ENCODE data around the gene METTL21A.

Gene METTL21A

DNA sequence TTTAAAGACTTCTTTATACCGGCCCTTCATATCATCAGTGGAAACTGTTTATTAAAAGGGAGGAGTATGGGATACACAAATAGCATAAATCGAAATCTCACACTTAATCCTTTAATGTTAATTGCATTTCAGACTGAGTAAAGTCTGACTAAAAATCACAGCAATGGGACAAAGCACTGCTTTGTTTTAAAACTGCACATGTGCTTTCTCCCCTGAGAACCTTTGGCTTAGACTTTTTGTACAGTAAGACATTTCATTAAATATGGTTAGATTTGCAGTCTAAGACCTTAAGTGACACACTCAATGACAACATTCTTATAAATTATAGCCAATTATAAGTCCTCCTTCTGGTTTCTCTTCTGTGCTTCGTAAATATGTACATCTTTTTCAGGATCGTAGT is 12.5 kb downstream of the METTL21A start:
- H3K4me3 ChIP-seq (ENCODE audit: low read depth, low read length) = no peak overlapping the region

DNA sequence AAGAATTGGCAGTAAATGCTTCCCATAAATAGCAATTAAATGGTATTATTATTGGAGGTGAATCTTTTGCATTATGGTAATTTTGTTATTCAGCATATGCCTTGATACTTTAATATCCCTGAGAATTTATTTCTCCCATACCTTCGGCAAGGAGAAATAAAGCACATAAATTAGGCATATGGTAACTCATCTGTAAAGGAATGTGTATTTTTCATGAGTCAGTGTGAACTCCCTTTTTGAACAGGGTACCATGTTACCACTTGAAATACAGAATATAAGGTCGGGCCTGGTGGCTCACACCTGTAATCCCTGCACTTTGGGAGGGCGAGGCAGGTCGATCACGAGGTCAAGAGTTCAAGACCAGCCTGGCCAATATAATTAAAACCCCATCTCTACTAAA is 18.4 kb downstream of the METTL21A start:
- DNase-seq (ENCODE audit: low read depth) = no peak
- no peak overlapping the region for H3K4me3 ChIP-seq (ENCODE audit: low read depth, low read length)
- TF ChIP-seq, protein P1, sequence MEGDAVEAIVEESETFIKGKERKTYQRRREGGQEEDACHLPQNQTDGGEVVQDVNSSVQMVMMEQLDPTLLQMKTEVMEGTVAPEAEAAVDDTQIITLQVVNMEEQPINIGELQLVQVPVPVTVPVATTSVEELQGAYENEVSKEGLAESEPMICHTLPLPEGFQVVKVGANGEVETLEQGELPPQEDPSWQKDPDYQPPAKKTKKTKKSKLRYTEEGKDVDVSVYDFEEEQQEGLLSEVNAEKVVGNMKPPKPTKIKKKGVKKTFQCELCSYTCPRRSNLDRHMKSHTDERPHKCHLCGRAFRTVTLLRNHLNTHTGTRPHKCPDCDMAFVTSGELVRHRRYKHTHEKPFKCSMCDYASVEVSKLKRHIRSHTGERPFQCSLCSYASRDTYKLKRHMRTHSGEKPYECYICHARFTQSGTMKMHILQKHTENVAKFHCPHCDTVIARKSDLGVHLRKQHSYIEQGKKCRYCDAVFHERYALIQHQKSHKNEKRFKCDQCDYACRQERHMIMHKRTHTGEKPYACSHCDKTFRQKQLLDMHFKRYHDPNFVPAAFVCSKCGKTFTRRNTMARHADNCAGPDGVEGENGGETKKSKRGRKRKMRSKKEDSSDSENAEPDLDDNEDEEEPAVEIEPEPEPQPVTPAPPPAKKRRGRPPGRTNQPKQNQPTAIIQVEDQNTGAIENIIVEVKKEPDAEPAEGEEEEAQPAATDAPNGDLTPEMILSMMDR (IDR thresholded peaks at IDR 0.05; ENCODE audit: insufficient read depth, low read depth, low read length, missing control alignments) = no peak

More for the DNA sequence above, 12.5 kb downstream of the METTL21A start:
- TF ChIP-seq, protein P1 (IDR thresholded peaks at IDR 0.05; ENCODE audit: insufficient read depth, low read depth, low read length, missing control alignments) = no peak
- DNase-seq (ENCODE audit: low read depth) = no peak

DNA sequence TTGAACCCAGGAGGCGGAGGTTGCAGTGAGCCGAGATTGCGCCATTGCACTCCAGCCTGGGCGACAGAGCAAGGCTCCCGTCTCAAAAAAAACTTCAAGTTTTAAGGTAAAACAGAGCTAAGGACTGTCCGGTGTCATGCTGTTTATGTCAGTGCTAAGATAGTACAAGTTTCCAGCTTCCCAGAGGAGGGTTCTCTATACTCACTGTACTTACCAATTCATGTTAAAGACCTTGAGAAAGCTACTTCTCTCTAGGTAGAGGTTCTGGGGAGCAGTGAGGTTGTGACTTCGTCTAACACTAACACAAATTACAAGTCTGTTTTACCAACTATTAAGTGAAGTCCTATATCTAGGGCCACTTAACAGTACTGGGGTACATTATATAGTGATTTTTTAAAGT is 18.8 kb downstream of the METTL21A start:
- H3K4me3 ChIP-seq (ENCODE audit: low read depth, low read length) = no peak overlapping the region
- TF ChIP-seq, protein P1 (IDR thresholded peaks at IDR 0.05; ENCODE audit: insufficient read depth, low read depth, low read length, missing control alignments) = no peak

DNA sequence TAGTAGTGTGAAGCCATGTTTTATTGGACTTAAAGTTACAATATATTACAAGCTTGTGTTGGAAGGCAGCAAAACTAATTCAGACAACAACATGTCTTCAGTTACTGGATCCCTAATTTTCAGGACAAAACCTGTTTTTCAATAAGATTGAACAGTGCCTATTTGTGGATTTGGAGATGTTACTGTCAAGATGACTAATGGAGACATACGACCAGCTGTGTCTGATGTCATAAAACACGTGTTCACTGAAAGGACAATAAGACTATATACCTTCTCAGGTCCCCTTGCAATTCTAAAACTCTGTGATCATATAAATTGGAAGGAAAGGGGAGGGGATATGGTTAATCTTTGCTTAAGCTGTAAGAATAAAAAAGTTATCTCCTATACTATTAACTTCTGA is 21.7 kb downstream of the METTL21A start:
- TF ChIP-seq, protein P1 (IDR thresholded peaks at IDR 0.05; ENCODE audit: insufficient read depth, low read depth, low read length, missing control alignments) = no peak
- no peak overlapping the region for H3K4me3 ChIP-seq (ENCODE audit: low read depth, low read length)
- DNase-seq (ENCODE audit: low read depth) = no peak

More for the DNA sequence above, 18.8 kb downstream of the METTL21A start:
- no peak for DNase-seq (ENCODE audit: low read depth)

DNA sequence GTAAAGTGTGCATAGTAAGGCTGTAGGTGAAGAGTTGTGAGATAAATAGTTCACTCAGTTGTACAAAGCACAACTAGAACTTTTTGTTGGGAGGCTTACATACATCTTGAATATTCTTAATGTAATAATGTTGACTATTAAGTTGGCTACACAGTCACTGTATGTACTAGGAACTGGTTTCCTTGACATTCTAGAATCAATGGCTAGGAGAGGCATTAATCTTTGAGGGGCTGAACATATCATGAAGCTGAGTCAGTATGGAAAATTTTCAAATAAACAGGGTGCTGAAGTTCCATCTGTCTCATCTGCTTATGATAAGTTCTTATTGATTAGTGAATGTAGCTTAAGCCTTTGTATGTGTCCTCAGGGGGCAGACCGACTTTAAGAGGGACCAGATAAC is 23.4 kb downstream of the METTL21A start:
- no peak overlapping the region for H3K4me3 ChIP-seq (ENCODE audit: low read depth, low read length)
- DNase-seq (ENCODE audit: low read depth) = no peak
- TF ChIP-seq, protein P1 (IDR thresholded peaks at IDR 0.05; ENCODE audit: insufficient read depth, low read depth, low read length, missing control alignments) = no peak

DNA sequence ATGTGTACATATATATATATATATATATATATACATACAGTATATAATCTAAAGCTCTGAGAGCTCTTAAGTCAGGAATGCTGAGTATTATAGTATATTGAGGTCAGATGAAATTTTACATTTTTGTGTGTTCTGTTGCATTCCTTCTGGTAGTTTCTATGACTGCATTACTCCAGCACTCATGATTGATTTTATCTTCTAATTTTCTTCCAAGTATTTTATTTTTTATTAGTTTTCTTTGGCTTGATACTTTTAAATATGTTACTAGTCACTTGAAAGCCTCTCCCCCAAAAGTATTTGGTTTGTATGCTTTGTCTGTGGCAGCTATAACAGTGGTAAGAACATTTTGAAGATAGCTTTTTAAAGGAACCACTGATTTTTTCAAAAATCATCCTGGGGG is 25.0 kb downstream of the METTL21A start:
- no peak for DNase-seq (ENCODE audit: low read depth)
- TF ChIP-seq, protein P1 (IDR thresholded peaks at IDR 0.05; ENCODE audit: insufficient read depth, low read depth, low read length, missing control alignments) = no peak
- no peak overlapping the region for H3K4me3 ChIP-seq (ENCODE audit: low read depth, low read length)

DNA sequence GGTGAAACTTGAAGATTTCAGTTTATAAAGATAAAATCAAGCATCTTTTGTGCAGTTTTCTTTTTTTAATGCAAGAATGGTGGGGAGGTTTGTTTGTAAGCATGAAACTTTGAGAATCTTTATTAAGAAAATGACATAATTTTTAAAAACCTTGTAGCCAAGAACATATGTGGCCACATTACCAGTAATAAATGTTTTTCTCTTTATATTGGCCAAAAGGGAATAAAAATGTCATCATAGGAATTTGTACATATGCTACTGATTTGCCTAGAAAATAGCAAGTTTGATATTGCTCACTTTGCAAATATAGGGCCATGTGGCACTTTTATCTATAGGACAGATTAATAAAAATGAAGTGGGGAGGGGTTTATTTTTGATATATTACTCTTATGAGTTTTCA is 25.6 kb downstream of the METTL21A start:
- TF ChIP-seq, protein P1 (IDR thresholded peaks at IDR 0.05; ENCODE audit: insufficient read depth, low read depth, low read length, missing control alignments) = no peak
- no peak overlapping the region for H3K4me3 ChIP-seq (ENCODE audit: low read depth, low read length)
- no peak for DNase-seq (ENCODE audit: low read depth)

Measured in GM12865 (cell line).